ENCODE results near the gene C11orf68. TPM values are rescaled to one million over a fixed set of nuclear protein-coding genes. Genes with fewer than 3 reads are reported as not detected.

The C11orf68 gene
- total RNA-seq, 2 experiments from 2014 or later, result 10.7 to 28.1 TPM

GRCh38 chr11:65871811-65872548 lies 46.9 kb downstream of the C11orf68 start:
- no peaks in the 10 kb centered on the region for H3K9me2 ChIP-seq (ENCODE audit: insufficient read depth, low read length)
- H4K20me1 ChIP-seq (ENCODE audit: insufficient read depth, low read length), result no peaks in the 10 kb centered on the region
- no peak overlapping the region for H3K4me2 ChIP-seq (ENCODE audit: low read length)
- no peaks in the 10 kb centered on the region for H3K79me2 ChIP-seq (ENCODE audit: insufficient read depth, low read depth, low read length)
- peaks cover 34% of the 10 kb centered on the region for H3K4me1 ChIP-seq (ENCODE audit: insufficient read depth, low read length, poor library complexity, severe bottlenecking)
- no peak for DNase-seq (ENCODE audit: low spot score)
- TF ChIP-seq CTCF (conservative IDR thresholded peaks at IDR 0.05; ENCODE audit: low read length) (no peak), EZH2phosphoT487 (IDR thresholded peaks at IDR 0.05; ENCODE audit: borderline replicate concordance, low read depth, low read length) (no peak)
- intact Hi-C loops (cut with micrococcal nuclease; ENCODE audit: unreplicated experiment), result no loop called here
- no peak overlapping the region for H3K4me3 ChIP-seq (ENCODE audit: low read depth, low read length, poor library complexity, severe bottlenecking)
- BruUV-seq (replicated peaks), result no TSS peak
- H3K27ac ChIP-seq (ENCODE audit: low read depth, low read length, poor library complexity, severe bottlenecking), result no peak overlapping the region
- peaks cover 4% of the 10 kb centered on the region; the same call in 1 of the 2 replicates for H3K36me3 ChIP-seq (ENCODE audit: insufficient read depth, low read length)
- POLR2A ChIA-PET, result interaction anchor here (0.6 to 1.8 kb wide), 5 partner anchors 12 to 233 kb away, joined by 3 to 6 read pairs (median 3); partner anchors contain the start of gene MUS81
- no peak overlapping the region for H2AFZ ChIP-seq (ENCODE audit: low read length)
- CTCF ChIA-PET (ENCODE audit: unreplicated experiment), result no interaction called here
- no peaks in the 10 kb centered on the region for H3K9me3 ChIP-seq (ENCODE audit: low read length)

- no TSS peak for BruUV-seq (replicated peaks)
- Histone ChIP-seq H3K79me2 (ENCODE audit: insufficient read depth, low read depth, low read length) (no peaks in the 10 kb centered on the region), H3K4me2 (ENCODE audit: low read length) (peak overlapping the region; percentile 8; the same call in 1 of the 2 replicates), H3K27ac (ENCODE audit: low read depth, low read length, poor library complexity, severe bottlenecking) (no peak overlapping the region), H3K36me3 (ENCODE audit: insufficient read depth, low read length) (peaks cover 14% of the 10 kb centered on the region; the same call in 1 of the 2 replicates), H3K4me3 (ENCODE audit: low read depth, low read length, poor library complexity, severe bottlenecking) (no peak overlapping the region), H3K9me3 (ENCODE audit: low read length) (no peaks in the 10 kb centered on the region), H2AFZ (ENCODE audit: low read length) (no peak overlapping the region), H3K4me1 (ENCODE audit: insufficient read depth, low read length, poor library complexity, severe bottlenecking) (peaks cover 35% of the 10 kb centered on the region), H4K20me1 (ENCODE audit: insufficient read depth, low read length) (no peaks in the 10 kb centered on the region), H3K9me2 (ENCODE audit: insufficient read depth, low read length) (no peaks in the 10 kb centered on the region)
- intact Hi-C loops (cut with micrococcal nuclease; ENCODE audit: unreplicated experiment), result no loop called here
- ChIA-PET POLR2A (interaction anchor here (0.6 to 1.8 kb wide), 6 partner anchors 14 to 232 kb away, joined by 3 to 6 read pairs (median 3); partner anchors contain the start of gene CCDC85B), CTCF (ENCODE audit: unreplicated experiment) (no interaction called here)
- DNase-seq (ENCODE audit: low spot score), result peak; percentile 39
- no peak for TF ChIP-seq EZH2phosphoT487 (IDR thresholded peaks at IDR 0.05; ENCODE audit: borderline replicate concordance, low read depth, low read length)
Measured at GRCh38 chr11:65870706-65871681, 47.9 kb downstream of the C11orf68 start.

GRCh38 chr11:65870307-65870658 lies 48.6 kb downstream of the C11orf68 start:
- H3K4me2 ChIP-seq (ENCODE audit: low read length), result no peak overlapping the region
- no peak overlapping the region for H2AFZ ChIP-seq (ENCODE audit: low read length)
- no peaks in the 10 kb centered on the region for H3K9me3 ChIP-seq (ENCODE audit: low read length)
- peaks cover 35% of the 10 kb centered on the region for H3K4me1 ChIP-seq (ENCODE audit: insufficient read depth, low read length, poor library complexity, severe bottlenecking)
- no peak overlapping the region for H3K27ac ChIP-seq (ENCODE audit: low read depth, low read length, poor library complexity, severe bottlenecking)
- no peak for DNase-seq (ENCODE audit: low spot score)
- TF ChIP-seq EZH2phosphoT487 (IDR thresholded peaks at IDR 0.05; ENCODE audit: borderline replicate concordance, low read depth, low read length) (no peak), CTCF (conservative IDR thresholded peaks at IDR 0.05; ENCODE audit: low read length) (no peak)
- H3K9me2 ChIP-seq (ENCODE audit: insufficient read depth, low read length), result no peaks in the 10 kb centered on the region
- no peak overlapping the region for H3K4me3 ChIP-seq (ENCODE audit: low read depth, low read length, poor library complexity, severe bottlenecking)
- no peaks in the 10 kb centered on the region for H3K79me2 ChIP-seq (ENCODE audit: insufficient read depth, low read depth, low read length)
- intact Hi-C loops (cut with micrococcal nuclease; ENCODE audit: unreplicated experiment), result no loop called here
- peaks cover 21% of the 10 kb centered on the region; the same call in 1 of the 2 replicates for H3K36me3 ChIP-seq (ENCODE audit: insufficient read depth, low read length)
- CTCF ChIA-PET (ENCODE audit: unreplicated experiment), result interaction anchor here (1.3 kb wide), 1 partner anchor 11 kb away, joined by 4 read pairs; the partner anchor contains the start of gene MUS81
- no TSS peak for BruUV-seq (replicated peaks)
- H4K20me1 ChIP-seq (ENCODE audit: insufficient read depth, low read length), result no peaks in the 10 kb centered on the region
- POLR2A ChIA-PET, result interaction anchor here (0.8 kb wide), 1 partner anchor 20 kb away, joined by 3 read pairs; the partner anchor contains the start of gene CCDC85B
